ENCODE measurements around the gene KCNH3. TPM values are rescaled to one million over a fixed set of nuclear protein-coding genes. Genes with fewer than 3 reads are reported as not detected.

The KCNH3 gene
- total and polyA plus RNA-seq, 2 of the 13 experiments (the other 11 are each of a cell fraction or from before 2014, with no cell fraction given) = 0.01 to 0.07 TPM

GRCh38 chr12:49553512-49554088, 14.8 kb downstream of the KCNH3 start:
- no peak overlapping the region for H3K9ac ChIP-seq (ENCODE audit: insufficient read depth, low read depth, low read length)
- peaks cover 2 to 3% of the 10 kb centered on the region in 2 experiments; a peak in 2 of 5 replicates for H3K36me3 ChIP-seq (replicated peaks in 1 of 2; ENCODE audit: control insufficient read depth in 1 of 2, insufficient read depth in 2 of 2, low read length in 2 of 2)
- H3K27me3 ChIP-seq (ENCODE audit: control insufficient read depth in 1 of 2, insufficient read depth in 2 of 2, low read length in 2 of 2) = no peaks in the 10 kb centered on the region
- H3K4me3 ChIP-seq (replicated peaks in 1 of 3; ENCODE audit: insufficient read depth in 1 of 3, low read depth in 2 of 3, low read length in 3 of 3) = no peak overlapping the region
- DNase-seq (ENCODE audit: low spot score) = peak; percentile 58
- peaks cover 47% of the 10 kb centered on the region for H3K4me1 ChIP-seq (ENCODE audit: insufficient read depth, low read length)
- ATAC-seq = peak; percentile 58
- H3K9me3 ChIP-seq (ENCODE audit: low read length) = no peaks in the 10 kb centered on the region
- no peak overlapping the region for H2AFZ ChIP-seq (ENCODE audit: low read length)
- FAIRE-seq = peak; percentile 85
- H3K27ac ChIP-seq (ENCODE audit: extremely low read length, insufficient read depth, low read length) = no peak overlapping the region
- BruUV-seq (replicated peaks) = no TSS peak
- CTCF ChIA-PET (ENCODE audit: low intra/inter-chr PET ratio, low total read pairs) = interaction anchor here (1.1 to 1.3 kb wide), 2 partner anchors 16 to 27 kb away, joined by 4 to 5 read pairs; no protein-coding TSS in a partner anchor
- intact Hi-C loops (cut with micrococcal nuclease; ENCODE audit: unreplicated experiment) (loop anchor here (1.0 kb wide), 1 partner anchor 27 kb away; no protein-coding TSS in a partner anchor), in situ Hi-C loops (cut with HindIII; ENCODE audit: extremely low pct_ligation_motif_present, low pct_unique_long_range_greater_than_20kb) (no loop called here)
- no peak overlapping the region for H3K4me2 ChIP-seq (ENCODE audit: low read depth, low read length)
- H4K20me1 ChIP-seq (ENCODE audit: insufficient read depth, low read length) = no peaks in the 10 kb centered on the region
- H3K79me2 ChIP-seq (ENCODE audit: insufficient read depth, low read length) = no peaks in the 10 kb centered on the region
- POLR2A ChIA-PET = interaction anchor here (1.9 kb wide), 1 partner anchor 187 kb away, joined by 6 read pairs; the partner anchor contains the start of gene SPATS2
- 62% methylated on average over 2 of the region's 2 CpGs for WGBS (ENCODE audit: low lambda C conversion rate)
- TF ChIP-seq STAG1 (CRISPR knock-in tag; IDR thresholded peaks at IDR 0.05) (peak; percentile 76), SSRP1 (CRISPR knock-in tag; IDR thresholded peaks at IDR 0.05) (no peak), SMC3 (IDR thresholded peaks at IDR 0.05; ENCODE audit: low read length) (peak; percentile 61), MXD4 (CRISPR knock-in tag; IDR thresholded peaks at IDR 0.05) (0 out of 2 replicates have a peak, but pooled peaks have one; percentile 23), THRA (CRISPR knock-in tag; IDR thresholded peaks at IDR 0.05; ENCODE audit: borderline replicate concordance) (0 out of 2 replicates have a peak, but pooled peaks have one; percentile 28), MIXL1 (CRISPR knock-in tag; IDR thresholded peaks at IDR 0.05) (peak; percentile 82), ZNF616 (CRISPR knock-in tag; IDR thresholded peaks at IDR 0.05; ENCODE audit: low read depth) (no peak), FOXK1 (CRISPR knock-in tag; IDR thresholded peaks at IDR 0.05; ENCODE audit: borderline replicate concordance, low read depth) (no peak), NR2F6 (IDR thresholded peaks at IDR 0.05) (no peak), NR2F6 (CRISPR knock-in tag; IDR thresholded peaks at IDR 0.05) (0 out of 2 replicates have a peak, but pooled peaks have one; percentile 9), HNF1B (CRISPR knock-in tag; IDR thresholded peaks at IDR 0.05) (peak; percentile 16; the same call in 1 of the 2 replicates), BRF2 (CRISPR knock-in tag; IDR thresholded peaks at IDR 0.05) (no peak), ZFP91 (CRISPR knock-in tag; IDR thresholded peaks at IDR 0.05; ENCODE audit: borderline replicate concordance) (no peak), HMGXB4 (CRISPR knock-in tag; IDR thresholded peaks at IDR 0.05; ENCODE audit: borderline replicate concordance in 1 of 2, low read depth in 1 of 2) (0 out of 4 replicates have a peak, but pooled peaks of 1 of the 2 experiments have one; percentile 22)

Measured in HepG2 (cell line).